ENCODE measurements around the gene BRPF1.

Gene BRPF1

GRCh38 chr3:9781978-9782603 lies 50.6 kb downstream of the BRPF1 start:
- TF ChIP-seq NFIC (IDR thresholded peaks at IDR 0.05) (no peak), ZBTB7A (IDR thresholded peaks at IDR 0.05; ENCODE audit: low read depth) (no peak), TAF1 (IDR thresholded peaks at IDR 0.05; ENCODE audit: low read depth) (no peak), CREB1 (IDR thresholded peaks at IDR 0.05; ENCODE audit: low read depth) (no peak), FOXM1 (IDR thresholded peaks at IDR 0.05; ENCODE audit: borderline replicate concordance, low read depth) (no peak), EP300 (IDR thresholded peaks at IDR 0.05; ENCODE audit: borderline replicate concordance) (no peak), TEAD4 (IDR thresholded peaks at IDR 0.05) (no peak), EGR1 (IDR thresholded peaks at IDR 0.05) (no peak)
- TF ChIP-seq, protein P1, sequence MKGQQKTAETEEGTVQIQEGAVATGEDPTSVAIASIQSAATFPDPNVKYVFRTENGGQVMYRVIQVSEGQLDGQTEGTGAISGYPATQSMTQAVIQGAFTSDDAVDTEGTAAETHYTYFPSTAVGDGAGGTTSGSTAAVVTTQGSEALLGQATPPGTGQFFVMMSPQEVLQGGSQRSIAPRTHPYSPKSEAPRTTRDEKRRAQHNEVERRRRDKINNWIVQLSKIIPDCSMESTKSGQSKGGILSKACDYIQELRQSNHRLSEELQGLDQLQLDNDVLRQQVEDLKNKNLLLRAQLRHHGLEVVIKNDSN (IDR thresholded peaks at IDR 0.05): no peak

DNA sequence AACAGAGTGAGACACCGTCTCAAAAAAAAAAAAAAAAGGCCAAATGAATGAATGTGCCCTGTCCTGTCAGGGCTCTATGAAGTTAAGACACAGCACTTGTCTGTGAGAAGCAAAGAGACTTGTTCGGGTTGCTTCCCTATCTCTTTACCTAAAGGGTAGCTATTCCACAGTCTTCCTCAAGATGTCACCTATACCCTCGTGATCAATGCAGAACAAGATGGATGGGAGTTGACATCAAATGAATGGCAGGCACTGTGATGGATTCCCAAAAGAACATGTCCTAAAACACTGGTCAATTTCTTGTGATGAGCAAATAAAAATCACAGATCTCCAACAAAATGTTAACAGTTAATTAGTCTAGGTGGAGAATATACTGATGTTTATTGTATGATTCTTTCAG lies 51.2 kb downstream of the BRPF1 start:
- TF ChIP-seq CREB1 (IDR thresholded peaks at IDR 0.05; ENCODE audit: low read depth) (no peak), ZBTB7A (IDR thresholded peaks at IDR 0.05; ENCODE audit: low read depth) (no peak), EP300 (IDR thresholded peaks at IDR 0.05; ENCODE audit: borderline replicate concordance) (no peak), TEAD4 (IDR thresholded peaks at IDR 0.05) (no peak), NFIC (IDR thresholded peaks at IDR 0.05) (no peak), TAF1 (IDR thresholded peaks at IDR 0.05; ENCODE audit: low read depth) (no peak), REST (IDR thresholded peaks at IDR 0.05; ENCODE audit: low read depth) (no peak), YY1 (IDR thresholded peaks at IDR 0.05; ENCODE audit: low read depth) (no peak), EGR1 (IDR thresholded peaks at IDR 0.05) (no peak), TCF12 (IDR thresholded peaks at IDR 0.05; ENCODE audit: low read depth) (no peak), RAD21 (IDR thresholded peaks at IDR 0.05; ENCODE audit: low read depth) (no peak), FOXM1 (IDR thresholded peaks at IDR 0.05; ENCODE audit: borderline replicate concordance, low read depth) (no peak)
- TF ChIP-seq, protein P1 (IDR thresholded peaks at IDR 0.05): no peak

GRCh38 chr3:9783954-9784353 lies 52.4 kb downstream of the BRPF1 start:
- no peak for TF ChIP-seq CREB1 (IDR thresholded peaks at IDR 0.05; ENCODE audit: low read depth)
- TF ChIP-seq FOXM1 (IDR thresholded peaks at IDR 0.05; ENCODE audit: borderline replicate concordance, low read depth): no peak
- TF ChIP-seq EP300 (IDR thresholded peaks at IDR 0.05; ENCODE audit: borderline replicate concordance): no peak
- no peak for TF ChIP-seq CEBPB (IDR thresholded peaks at IDR 0.05)
- TF ChIP-seq YY1 (IDR thresholded peaks at IDR 0.05; ENCODE audit: low read depth): no peak

GRCh38 chr3:9784965-9785364 lies 53.4 kb downstream of the BRPF1 start:
- no peak for TF ChIP-seq REST (IDR thresholded peaks at IDR 0.05; ENCODE audit: low read depth)
- TF ChIP-seq TCF12 (IDR thresholded peaks at IDR 0.05; ENCODE audit: low read depth): no peak
- TF ChIP-seq EGR1 (IDR thresholded peaks at IDR 0.05): no peak
- no peak for TF ChIP-seq CREB1 (IDR thresholded peaks at IDR 0.05; ENCODE audit: low read depth)
- no peak for TF ChIP-seq NFIC (IDR thresholded peaks at IDR 0.05)
- TF ChIP-seq FOXM1 (IDR thresholded peaks at IDR 0.05; ENCODE audit: borderline replicate concordance, low read depth): no peak
- no peak for TF ChIP-seq RAD21 (IDR thresholded peaks at IDR 0.05; ENCODE audit: low read depth)
- TF ChIP-seq, protein P2, sequence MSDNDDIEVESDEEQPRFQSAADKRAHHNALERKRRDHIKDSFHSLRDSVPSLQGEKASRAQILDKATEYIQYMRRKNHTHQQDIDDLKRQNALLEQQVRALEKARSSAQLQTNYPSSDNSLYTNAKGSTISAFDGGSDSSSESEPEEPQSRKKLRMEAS (IDR thresholded peaks at IDR 0.05): no peak
- no peak for TF ChIP-seq ZBTB7A (IDR thresholded peaks at IDR 0.05; ENCODE audit: low read depth)
- TF ChIP-seq YY1 (IDR thresholded peaks at IDR 0.05; ENCODE audit: low read depth): no peak
- no peak for TF ChIP-seq EP300 (IDR thresholded peaks at IDR 0.05; ENCODE audit: borderline replicate concordance)
- TF ChIP-seq, protein P1 (IDR thresholded peaks at IDR 0.05): no peak
- no peak for TF ChIP-seq TAF1 (IDR thresholded peaks at IDR 0.05; ENCODE audit: low read depth)
- no peak for TF ChIP-seq CEBPB (IDR thresholded peaks at IDR 0.05)
- TF ChIP-seq TEAD4 (IDR thresholded peaks at IDR 0.05): no peak

GRCh38 chr3:9785602-9786001 lies 54.1 kb downstream of the BRPF1 start:
- TF ChIP-seq RAD21 (IDR thresholded peaks at IDR 0.05; ENCODE audit: low read depth) (no peak), YY1 (IDR thresholded peaks at IDR 0.05; ENCODE audit: low read depth) (no peak), CREB1 (IDR thresholded peaks at IDR 0.05; ENCODE audit: low read depth) (no peak), CEBPB (IDR thresholded peaks at IDR 0.05) (no peak), EP300 (IDR thresholded peaks at IDR 0.05; ENCODE audit: borderline replicate concordance) (no peak)
- TF ChIP-seq, protein P1 (IDR thresholded peaks at IDR 0.05): no peak

All from Ishikawa (cell line).